Measurements from ENCODE around the gene PIK3CA.

DNA sequence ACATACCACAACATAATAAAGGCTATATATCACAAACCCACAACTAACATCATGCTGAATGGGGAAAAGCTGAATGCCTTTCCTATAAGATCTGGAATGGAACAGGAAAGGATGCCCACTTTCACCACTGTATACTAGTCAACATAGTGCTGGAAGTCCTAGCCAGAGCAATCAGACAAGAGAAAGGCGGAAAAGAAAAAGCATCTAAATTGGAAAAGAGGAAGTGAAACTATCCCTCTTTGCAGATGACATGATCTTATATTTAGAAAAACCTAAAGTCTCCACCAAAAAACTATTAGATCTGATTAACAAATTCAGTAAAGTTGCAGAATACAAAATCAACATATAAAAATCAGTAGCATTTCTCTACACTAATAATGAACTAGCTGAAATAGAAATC is 14.6 kb upstream of the PIK3CA start:
- TF ChIP-seq CTCF (IDR thresholded peaks at IDR 0.05) (no peak), POLR2A (IDR thresholded peaks at IDR 0.05) (no peak)
